PC-9 (cell line): ENCODE measurements around the gene ELL2.

Experiments used
- EZH2 ChIP-seq: fragments of 200-600 bp; sonication (generic); IDR thresholded peaks from 2 replicates; pipeline ENCODE4 v1.8.0; 2017; ENCODE audit warnings: antibody characterized with exemption, low read depth
- TF ChIP-seq, protein P1 (sequence below): fragments of 200-600 bp; sonication (generic); conservative IDR thresholded peaks from 2 replicates; pipeline ENCODE4 v1.6.1; 2017; ENCODE audit warnings: mixed run types, antibody characterized with exemption, mild to moderate bottlenecking, moderate library complexity

DNA sequence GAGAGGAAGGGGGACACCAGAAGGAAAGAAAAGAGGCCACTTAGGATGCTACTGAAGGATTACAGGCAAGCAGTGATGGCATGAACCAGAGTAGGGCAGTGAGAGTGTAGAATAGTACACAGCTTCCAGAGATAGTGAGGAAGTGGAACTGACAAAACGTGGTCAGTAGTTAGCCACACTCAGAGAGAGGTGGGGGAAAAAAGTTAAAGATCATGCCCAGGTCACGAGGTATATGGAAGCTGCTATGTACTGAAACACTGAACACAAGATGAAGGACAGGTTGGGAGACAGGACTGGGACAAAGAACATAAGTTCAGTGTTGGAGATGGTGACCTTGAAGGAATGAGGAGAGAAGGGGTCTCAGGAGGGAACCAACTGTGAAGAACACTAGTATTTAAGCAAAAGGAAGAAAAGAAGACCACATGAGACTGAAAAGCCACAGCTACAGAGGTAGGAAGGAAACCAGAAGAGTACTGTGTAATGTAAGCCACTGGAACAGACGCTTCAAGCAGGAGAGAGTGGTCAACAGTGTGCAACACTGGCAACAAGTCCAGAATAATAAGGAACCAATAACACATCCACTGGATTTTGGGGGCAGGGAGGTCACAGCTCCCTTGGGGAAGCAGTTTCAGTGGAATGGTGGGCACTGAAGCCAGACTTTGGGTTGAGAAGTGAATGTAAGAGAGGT, 45.5 kb downstream of the ELL2 start:
- TF ChIP-seq EZH2: no peak
- TF ChIP-seq, protein P1, sequence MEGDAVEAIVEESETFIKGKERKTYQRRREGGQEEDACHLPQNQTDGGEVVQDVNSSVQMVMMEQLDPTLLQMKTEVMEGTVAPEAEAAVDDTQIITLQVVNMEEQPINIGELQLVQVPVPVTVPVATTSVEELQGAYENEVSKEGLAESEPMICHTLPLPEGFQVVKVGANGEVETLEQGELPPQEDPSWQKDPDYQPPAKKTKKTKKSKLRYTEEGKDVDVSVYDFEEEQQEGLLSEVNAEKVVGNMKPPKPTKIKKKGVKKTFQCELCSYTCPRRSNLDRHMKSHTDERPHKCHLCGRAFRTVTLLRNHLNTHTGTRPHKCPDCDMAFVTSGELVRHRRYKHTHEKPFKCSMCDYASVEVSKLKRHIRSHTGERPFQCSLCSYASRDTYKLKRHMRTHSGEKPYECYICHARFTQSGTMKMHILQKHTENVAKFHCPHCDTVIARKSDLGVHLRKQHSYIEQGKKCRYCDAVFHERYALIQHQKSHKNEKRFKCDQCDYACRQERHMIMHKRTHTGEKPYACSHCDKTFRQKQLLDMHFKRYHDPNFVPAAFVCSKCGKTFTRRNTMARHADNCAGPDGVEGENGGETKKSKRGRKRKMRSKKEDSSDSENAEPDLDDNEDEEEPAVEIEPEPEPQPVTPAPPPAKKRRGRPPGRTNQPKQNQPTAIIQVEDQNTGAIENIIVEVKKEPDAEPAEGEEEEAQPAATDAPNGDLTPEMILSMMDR: no peak
